Activated naive CD4-positive, alpha-beta T cell treated with Interleukin-2 at 50 U/mL for 16 hours (primary cell): ENCODE data around the gene GIMAP8.
"Not testable (repeated sequence)": the region's sequence is repeated elsewhere in the genome, so short reads cannot be mapped to it uniquely, and the experiment has no call there.

ENCODE experiments used
- DNase-seq: peaks from one replicate; pipeline ENCODE4 v3.0.0-alpha.2; 2020

GIMAP8 gene

GRCh38 chr7:150441524-150441923, 8.9 kb upstream of the GIMAP8 start:
- DNase-seq = no peak

GRCh38 chr7:150442811-150443210, 7.6 kb upstream of the GIMAP8 start:
- DNase-seq = no peak

- no peak for DNase-seq
Measured at GRCh38 chr7:150443793-150444540, 6.5 kb upstream of the GIMAP8 start.

- DNase-seq = no peak
Measured at GRCh38 chr7:150444674-150445365, 5.6 kb upstream of the GIMAP8 start.

GRCh38 chr7:150446288-150446938, 4.0 kb upstream of the GIMAP8 start:
- DNase-seq = peak; percentile 38

- DNase-seq = no peak
Measured at GRCh38 chr7:150447966-150448788, 2.3 kb upstream of the GIMAP8 start.

GRCh38 chr7:150448789-150449147, 1.7 kb upstream of the GIMAP8 start:
- DNase-seq = peak; percentile 89

- no peak for DNase-seq
Measured at GRCh38 chr7:150449206-150449952, 1.1 kb upstream of the GIMAP8 start.

- DNase-seq = peak; percentile 67
Measured at GRCh38 chr7:150451097-150451793, 815 bp downstream of the GIMAP8 start.

GRCh38 chr7:150451833-150452461, 1.5 kb downstream of the GIMAP8 start:
- DNase-seq = peak; percentile 48

- DNase-seq = no peak
Measured at GRCh38 chr7:150453181-150453580, 2.8 kb downstream of the GIMAP8 start.

GRCh38 chr7:150453892-150454291, 3.5 kb downstream of the GIMAP8 start:
- DNase-seq = no peak

- not testable (repeated sequence) for DNase-seq
Measured at GRCh38 chr7:150457064-150457463, 6.6 kb downstream of the GIMAP8 start.

- no peak for DNase-seq
Measured at GRCh38 chr7:150458235-150458634, 7.8 kb downstream of the GIMAP8 start.

GRCh38 chr7:150458756-150459155, 8.3 kb downstream of the GIMAP8 start:
- no peak for DNase-seq

- DNase-seq = no peak
Measured at GRCh38 chr7:150461520-150461919, 11.1 kb downstream of the GIMAP8 start.

GRCh38 chr7:150462413-150462812, 12.0 kb downstream of the GIMAP8 start:
- DNase-seq = no peak

- no peak for DNase-seq
Measured at GRCh38 chr7:150463461-150463860, 13.0 kb downstream of the GIMAP8 start.

- DNase-seq = no peak
Measured at GRCh38 chr7:150464962-150465361, 14.5 kb downstream of the GIMAP8 start.

GRCh38 chr7:150465414-150465813, 15.0 kb downstream of the GIMAP8 start:
- no peak for DNase-seq

- no peak for DNase-seq
Measured at GRCh38 chr7:150466477-150466876, 16.0 kb downstream of the GIMAP8 start.
